HepG2 (cell line): ENCODE data around the gene FIZ1. TPM values are rescaled to one million over a fixed set of nuclear protein-coding genes. Genes with fewer than 3 reads are reported as not detected.

Source experiments
- AHR ChIP-seq: IDR thresholded peaks from 2 replicates; pipeline ENCODE4 v1.6.1; 2018; ENCODE audit warnings: missing genetic modification reagents, missing compliant biosample characterization
- FOXM1 ChIP-seq: sonication (generic); formaldehyde crosslinking; IDR thresholded peaks from 2 replicates; pipeline ENCODE4 v1.5.0; 2020; ENCODE audit warnings: missing genetic modification reagents
- GTF2F1 ChIP-seq: fragments of 150-350 bp; IDR thresholded peaks from 2 replicates; pipeline ENCODE4 v1.6.1; 2014; ENCODE audit warnings: low read length
- MAFK ChIP-seq, 2 experiments: IDR thresholded peaks in 1 of 2; conservative IDR thresholded peaks in 1 of 2; 2 replicates each; pipeline ENCODE4 v1.6.1; 2011; ENCODE audit warnings: improper control_type of control experiment in 2 of 2, low read length in 2 of 2
- NCOA1 ChIP-seq: sonication (generic); formaldehyde crosslinking; IDR thresholded peaks from 2 replicates; pipeline ENCODE4 v1.9.0; 2021; ENCODE audit warnings: missing genetic modification reagents
- PHB2 ChIP-seq: fragments of 450-650 bp; IDR thresholded peaks from 2 replicates; pipeline ENCODE4 v1.6.1; 2018; ENCODE audit not compliant: partially characterized antibody
- RBM39 ChIP-seq: fragments of 200-400 bp; formaldehyde crosslinking; IDR thresholded peaks from one replicate; pipeline ENCODE4 v1.6.1; 2018; ENCODE audit warnings: antibody characterized with exemption, mild to moderate bottlenecking, low read depth, low read length; ENCODE audit not compliant: poor library complexity, severe bottlenecking
- TARDBP ChIP-seq: sonication (generic); formaldehyde crosslinking; IDR thresholded peaks from 2 replicates; pipeline ENCODE4 v1.8.0; 2022; ENCODE audit warnings: mild to moderate bottlenecking, missing genetic modification reagents
- THAP11 ChIP-seq: IDR thresholded peaks from 2 replicates; pipeline ENCODE4 v1.6.1; 2016; ENCODE audit warnings: missing biosample characterization, missing genetic modification reagents
- ZBTB7A ChIP-seq: sonication (generic); formaldehyde crosslinking; IDR thresholded peaks from 2 replicates; pipeline ENCODE4 v1.8.0; 2022; ENCODE audit warnings: mild to moderate bottlenecking, missing genetic modification reagents
- ZNF431 ChIP-seq: sonication (generic); formaldehyde crosslinking; IDR thresholded peaks from 2 replicates; pipeline ENCODE4 v1.9.0; 2022; ENCODE audit warnings: missing genetic modification reagents, low read depth, mild to moderate bottlenecking, borderline replicate concordance
- ZNF441 ChIP-seq: sonication (generic); formaldehyde crosslinking; IDR thresholded peaks from 2 replicates; pipeline ENCODE4 v1.7.0; 2021; ENCODE audit warnings: missing genetic modification reagents, borderline replicate concordance
- ZNF619 ChIP-seq: sonication (generic); formaldehyde crosslinking; IDR thresholded peaks from 2 replicates; pipeline ENCODE4 v1.4.0; 2020; ENCODE audit warnings: mild to moderate bottlenecking, missing genetic modification reagents
- polyA plus RNA-seq, 8 experiments: library from polyadenylated mRNA; depleted of rRNA in 3 of 8; stranded (reverse) in 7 of 8; unstranded in 1 of 8; fragments of >200 nt; fragmentation: Illumina TruSeq in 4 of 8; extraction: Trizol in 4 of 8; gene quantifications; 2 replicates each; pipeline versions ENCODE4 v1.2.1 to v1.2.3, GENCODE V29; 2011 to 2016; ENCODE audit warnings: low read depth in 4 of 8, missing spikeins in 1 of 8, mixed read lengths in 1 of 8; ENCODE audit not compliant: insufficient read depth in 1 of 8
- total RNA-seq, 5 experiments: library from RNA; depleted of rRNA; stranded (reverse); fragments of >200 nt; fragmentation: Illumina TruSeq; extraction: Trizol; gene quantifications; 2 replicates each; pipeline ENCODE4 v1.2.3, GENCODE V29; 2016; ENCODE audit warnings: low read depth in 1 of 5
- TF ChIP-seq, protein P1 (sequence below), 2 experiments: sonication (generic) in 1 of 2; formaldehyde crosslinking in 1 of 2; IDR thresholded peaks; 2 replicates each; pipeline versions ENCODE4 v1.4.0 to v1.6.1; 2016 to 2020; ENCODE audit warnings: borderline replicate concordance in 1 of 2, low read depth in 1 of 2, mild to moderate bottlenecking in 1 of 2, missing genetic modification reagents in 1 of 2
- TF ChIP-seq, protein P2 (sequence below): sonication (generic); formaldehyde crosslinking; IDR thresholded peaks from 2 replicates; pipeline ENCODE4 v1.9.0; 2021; ENCODE audit warnings: missing genetic modification reagents, mild to moderate bottlenecking, borderline replicate concordance
- TF ChIP-seq, protein P3 (sequence below): sonication (generic); formaldehyde crosslinking; IDR thresholded peaks from 2 replicates; pipeline ENCODE4 v1.9.0; 2021; ENCODE audit warnings: mild to moderate bottlenecking, missing genetic modification reagents

The FIZ1 gene
- total and polyA plus RNA-seq, 2 of the 13 experiments (the other 11 are each of a cell fraction or from before 2014, with no cell fraction given) = 3.6 to 5.9 TPM

DNA sequence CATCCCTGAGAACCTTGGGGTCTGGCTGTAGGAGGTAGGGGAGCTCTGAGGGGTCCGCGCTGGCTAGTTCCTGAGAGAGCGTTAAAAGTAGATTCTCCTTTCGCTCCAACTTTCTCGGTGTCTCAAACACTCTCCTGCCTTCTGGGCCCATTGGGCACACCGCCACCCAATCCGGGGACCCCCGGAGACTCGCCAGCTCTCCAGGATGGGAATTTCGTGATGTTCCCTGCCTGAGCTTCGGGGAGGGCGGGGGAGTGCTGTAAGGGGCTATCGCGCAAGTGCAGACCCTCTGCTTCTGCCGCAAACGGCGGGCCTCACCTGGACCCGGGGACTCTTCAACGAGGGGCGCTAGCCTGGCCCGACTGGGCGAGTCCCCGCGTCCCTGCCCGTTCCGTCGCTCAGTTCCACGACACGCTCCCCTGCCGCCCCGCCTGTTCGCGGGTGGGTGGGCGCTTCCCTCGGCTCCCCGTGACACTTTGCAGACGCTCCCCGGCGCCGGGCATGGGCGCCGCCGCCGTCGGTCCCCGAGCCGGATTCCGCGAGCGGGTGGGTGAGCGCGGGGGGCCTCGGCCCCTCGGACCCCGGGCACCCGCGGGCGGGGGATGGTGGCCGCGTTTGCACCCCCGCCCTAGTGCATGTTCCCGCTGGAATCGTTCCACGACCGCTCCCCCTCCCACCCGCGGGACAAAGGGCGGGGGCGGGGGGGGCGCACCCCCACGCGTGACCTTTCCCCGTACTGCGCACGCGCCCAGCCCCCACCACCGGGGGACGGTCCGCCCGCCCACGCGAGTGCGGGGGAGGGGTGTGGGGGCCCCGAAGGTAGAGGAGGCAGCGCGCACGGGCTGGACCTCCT, 48.6 kb upstream of the FIZ1 start, which contains the start of gene CCDC106 (continued):
- TF ChIP-seq ZBTB7A (peak; percentile 16; the same call in 1 of the 2 replicates), MAFK (conservative IDR thresholded peaks at IDR 0.05 in 1 of 2, IDR thresholded peaks at IDR 0.05 in 1 of 2; ENCODE audit: low read length in 2 of 2) (no peak), AHR (CRISPR knock-in tag) (peak; percentile 63; the same call in 1 of the 2 replicates), ZNF619 (0 out of 2 replicates have a peak, but pooled peaks have one; percentile 50), ZNF441 (no peak), NCOA1 (no peak), THAP11 (CRISPR knock-in tag) (peak; percentile 60; the same call in 1 of the 2 replicates), FOXM1 (CRISPR knock-in tag) (no peak), ZNF431 (no peak), GTF2F1 (no peak), TARDBP (CRISPR knock-in tag) (peak; percentile 60; the same call in 1 of the 2 replicates), RBM39 (no peak), PHB2 (no peak)
- TF ChIP-seq, protein P1, sequence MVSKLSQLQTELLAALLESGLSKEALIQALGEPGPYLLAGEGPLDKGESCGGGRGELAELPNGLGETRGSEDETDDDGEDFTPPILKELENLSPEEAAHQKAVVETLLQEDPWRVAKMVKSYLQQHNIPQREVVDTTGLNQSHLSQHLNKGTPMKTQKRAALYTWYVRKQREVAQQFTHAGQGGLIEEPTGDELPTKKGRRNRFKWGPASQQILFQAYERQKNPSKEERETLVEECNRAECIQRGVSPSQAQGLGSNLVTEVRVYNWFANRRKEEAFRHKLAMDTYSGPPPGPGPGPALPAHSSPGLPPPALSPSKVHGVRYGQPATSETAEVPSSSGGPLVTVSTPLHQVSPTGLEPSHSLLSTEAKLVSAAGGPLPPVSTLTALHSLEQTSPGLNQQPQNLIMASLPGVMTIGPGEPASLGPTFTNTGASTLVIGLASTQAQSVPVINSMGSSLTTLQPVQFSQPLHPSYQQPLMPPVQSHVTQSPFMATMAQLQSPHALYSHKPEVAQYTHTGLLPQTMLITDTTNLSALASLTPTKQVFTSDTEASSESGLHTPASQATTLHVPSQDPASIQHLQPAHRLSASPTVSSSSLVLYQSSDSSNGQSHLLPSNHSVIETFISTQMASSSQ (IDR thresholded peaks at IDR 0.05; ENCODE audit: low read depth) = no peak
- TF ChIP-seq, protein P1 (CRISPR knock-in tag; IDR thresholded peaks at IDR 0.05; ENCODE audit: borderline replicate concordance) = peak; percentile 61; the same call in 1 of the 2 replicates
- TF ChIP-seq, protein P2, sequence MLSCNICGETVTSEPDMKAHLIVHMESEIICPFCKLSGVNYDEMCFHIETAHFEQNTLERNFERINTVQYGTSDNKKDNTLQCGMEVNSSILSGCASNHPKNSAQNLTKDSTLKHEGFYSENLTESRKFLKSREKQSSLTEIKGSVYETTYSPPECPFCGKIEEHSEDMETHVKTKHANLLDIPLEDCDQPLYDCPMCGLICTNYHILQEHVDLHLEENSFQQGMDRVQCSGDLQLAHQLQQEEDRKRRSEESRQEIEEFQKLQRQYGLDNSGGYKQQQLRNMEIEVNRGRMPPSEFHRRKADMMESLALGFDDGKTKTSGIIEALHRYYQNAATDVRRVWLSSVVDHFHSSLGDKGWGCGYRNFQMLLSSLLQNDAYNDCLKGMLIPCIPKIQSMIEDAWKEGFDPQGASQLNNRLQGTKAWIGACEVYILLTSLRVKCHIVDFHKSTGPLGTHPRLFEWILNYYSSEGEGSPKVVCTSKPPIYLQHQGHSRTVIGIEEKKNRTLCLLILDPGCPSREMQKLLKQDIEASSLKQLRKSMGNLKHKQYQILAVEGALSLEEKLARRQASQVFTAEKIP (CRISPR knock-in tag) = no peak
- TF ChIP-seq, protein P3, sequence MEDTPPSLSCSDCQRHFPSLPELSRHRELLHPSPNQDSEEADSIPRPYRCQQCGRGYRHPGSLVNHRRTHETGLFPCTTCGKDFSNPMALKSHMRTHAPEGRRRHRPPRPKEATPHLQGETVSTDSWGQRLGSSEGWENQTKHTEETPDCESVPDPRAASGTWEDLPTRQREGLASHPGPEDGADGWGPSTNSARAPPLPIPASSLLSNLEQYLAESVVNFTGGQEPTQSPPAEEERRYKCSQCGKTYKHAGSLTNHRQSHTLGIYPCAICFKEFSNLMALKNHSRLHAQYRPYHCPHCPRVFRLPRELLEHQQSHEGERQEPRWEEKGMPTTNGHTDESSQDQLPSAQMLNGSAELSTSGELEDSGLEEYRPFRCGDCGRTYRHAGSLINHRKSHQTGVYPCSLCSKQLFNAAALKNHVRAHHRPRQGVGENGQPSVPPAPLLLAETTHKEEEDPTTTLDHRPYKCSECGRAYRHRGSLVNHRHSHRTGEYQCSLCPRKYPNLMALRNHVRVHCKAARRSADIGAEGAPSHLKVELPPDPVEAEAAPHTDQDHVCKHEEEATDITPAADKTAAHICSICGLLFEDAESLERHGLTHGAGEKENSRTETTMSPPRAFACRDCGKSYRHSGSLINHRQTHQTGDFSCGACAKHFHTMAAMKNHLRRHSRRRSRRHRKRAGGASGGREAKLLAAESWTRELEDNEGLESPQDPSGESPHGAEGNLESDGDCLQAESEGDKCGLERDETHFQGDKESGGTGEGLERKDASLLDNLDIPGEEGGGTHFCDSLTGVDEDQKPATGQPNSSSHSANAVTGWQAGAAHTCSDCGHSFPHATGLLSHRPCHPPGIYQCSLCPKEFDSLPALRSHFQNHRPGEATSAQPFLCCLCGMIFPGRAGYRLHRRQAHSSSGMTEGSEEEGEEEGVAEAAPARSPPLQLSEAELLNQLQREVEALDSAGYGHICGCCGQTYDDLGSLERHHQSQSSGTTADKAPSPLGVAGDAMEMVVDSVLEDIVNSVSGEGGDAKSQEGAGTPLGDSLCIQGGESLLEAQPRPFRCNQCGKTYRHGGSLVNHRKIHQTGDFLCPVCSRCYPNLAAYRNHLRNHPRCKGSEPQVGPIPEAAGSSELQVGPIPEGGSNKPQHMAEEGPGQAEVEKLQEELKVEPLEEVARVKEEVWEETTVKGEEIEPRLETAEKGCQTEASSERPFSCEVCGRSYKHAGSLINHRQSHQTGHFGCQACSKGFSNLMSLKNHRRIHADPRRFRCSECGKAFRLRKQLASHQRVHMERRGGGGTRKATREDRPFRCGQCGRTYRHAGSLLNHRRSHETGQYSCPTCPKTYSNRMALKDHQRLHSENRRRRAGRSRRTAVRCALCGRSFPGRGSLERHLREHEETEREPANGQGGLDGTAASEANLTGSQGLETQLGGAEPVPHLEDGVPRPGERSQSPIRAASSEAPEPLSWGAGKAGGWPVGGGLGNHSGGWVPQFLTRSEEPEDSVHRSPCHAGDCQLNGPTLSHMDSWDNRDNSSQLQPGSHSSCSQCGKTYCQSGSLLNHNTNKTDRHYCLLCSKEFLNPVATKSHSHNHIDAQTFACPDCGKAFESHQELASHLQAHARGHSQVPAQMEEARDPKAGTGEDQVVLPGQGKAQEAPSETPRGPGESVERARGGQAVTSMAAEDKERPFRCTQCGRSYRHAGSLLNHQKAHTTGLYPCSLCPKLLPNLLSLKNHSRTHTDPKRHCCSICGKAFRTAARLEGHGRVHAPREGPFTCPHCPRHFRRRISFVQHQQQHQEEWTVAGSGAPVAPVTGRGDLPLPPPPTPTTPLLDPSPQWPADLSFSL (CRISPR knock-in tag) = no peak
